GM06990 (cell line): Measurements from ENCODE around the gene PPP1R13L.

Source experiments
- DNase-seq: peaks from one replicate; pipeline ENCODE4 v3.0.0-alpha.2; 2011; ENCODE audit not compliant: insufficient read length; ENCODE audit errors: extremely low read depth
- H3K27me3 ChIP-seq: replicated peaks from 2 replicates; pipeline ENCODE4 v1.6.0; 2011; ENCODE audit warnings: low read length; ENCODE audit not compliant: control insufficient read depth, insufficient read depth
- H3K36me3 ChIP-seq: 2 replicates; pipeline ENCODE4 v1.5.1; 2011; ENCODE audit warnings: low read length; ENCODE audit not compliant: control insufficient read depth, insufficient read depth
- H3K4me3 ChIP-seq: replicated peaks from 2 replicates; pipeline ENCODE4 v1.5.1; 2011; ENCODE audit warnings: low read depth, mild to moderate bottlenecking, control low read depth, low read length
- CTCF ChIP-seq: IDR thresholded peaks from 2 replicates; pipeline ENCODE4 v1.5.1; 2011; ENCODE audit warnings: low read length, control low read depth, mild to moderate bottlenecking, inconsistent platforms; ENCODE audit not compliant: insufficient read depth, poor library complexity, severe bottlenecking

PPP1R13L gene

GRCh38 chr19:45420356-45420755, 15.5 kb upstream of the PPP1R13L start:
- no peak for TF ChIP-seq CTCF
- Histone ChIP-seq H3K4me3 (no peak overlapping the region), H3K36me3 (peaks cover 2% of the 10 kb centered on the region), H3K27me3 (no peaks in the 10 kb centered on the region)
- no peak for DNase-seq

- no peak for DNase-seq
- TF ChIP-seq CTCF, result no peak
- H3K27me3 ChIP-seq, result no peaks in the 10 kb centered on the region
- peaks cover 2% of the 10 kb centered on the region for H3K36me3 ChIP-seq
- H3K4me3 ChIP-seq, result no peak overlapping the region
Measured at GRCh38 chr19:45419895-45420294, 15.0 kb upstream of the PPP1R13L start.

GRCh38 chr19:45419396-45419795, 14.5 kb upstream of the PPP1R13L start:
- H3K36me3 ChIP-seq, result peaks cover 4% of the 10 kb centered on the region
- peak overlapping the region; percentile 6; the same call in 1 of the 2 replicates for H3K4me3 ChIP-seq
- no peak for TF ChIP-seq CTCF
- H3K27me3 ChIP-seq, result no peaks in the 10 kb centered on the region
- DNase-seq, result peak; percentile 69

- TF ChIP-seq CTCF, result no peak
- Histone ChIP-seq H3K27me3 (no peaks in the 10 kb centered on the region), H3K36me3 (peaks cover 5% of the 10 kb centered on the region), H3K4me3 (no peak overlapping the region)
- DNase-seq, result no peak
Measured at GRCh38 chr19:45418802-45419201, 13.9 kb upstream of the PPP1R13L start.

- Histone ChIP-seq H3K27me3 (no peaks in the 10 kb centered on the region), H3K4me3 (no peak overlapping the region), H3K36me3 (peaks cover 6% of the 10 kb centered on the region)
- DNase-seq, result no peak
- no peak for TF ChIP-seq CTCF
Measured at GRCh38 chr19:45417151-45417550, 12.3 kb upstream of the PPP1R13L start.

- Histone ChIP-seq H3K27me3 (no peaks in the 10 kb centered on the region), H3K4me3 (no peak overlapping the region), H3K36me3 (peaks cover 4% of the 10 kb centered on the region)
- TF ChIP-seq CTCF, result no peak
- no peak for DNase-seq
Measured at GRCh38 chr19:45414468-45414867, 9.6 kb upstream of the PPP1R13L start.
